Activated T-helper 1 cell treated with anti-CD3 and anti-CD28 coated beads, Interleukin-12 subunit alpha, Interleukin-12 subunit beta, Interleukin-2, Interleukin-4 antibody, amounts not matched to agents 30 ng/mL and 10 ng/mL and 1 ng/mL, durations not matched to agents 14 hours and 24 hours and 36 hours (primary cell): ENCODE data around the gene TMEM115. TPM values are rescaled to one million over a fixed set of nuclear protein-coding genes. Genes with fewer than 3 reads are reported as not detected.

Experiments
- DNase-seq: peaks from one replicate; pipeline ENCODE4 v3.0.0; 2021; ENCODE audit warnings: low spot score
- H3K27ac Mint-ChIP-seq: one replicate; pipeline ENCODE4 v1.8.0; 2021; ENCODE audit warnings: mild to moderate bottlenecking, mixed read lengths
- H3K27me3 Mint-ChIP-seq: one replicate; pipeline ENCODE4 v1.8.0; 2022; ENCODE audit warnings: mild to moderate bottlenecking, moderate library complexity, mixed read lengths; ENCODE audit not compliant: insufficient read depth
- H3K36me3 Mint-ChIP-seq: one replicate; pipeline ENCODE4 v1.8.0; 2021; ENCODE audit warnings: low read depth, mixed read lengths
- H3K4me1 Mint-ChIP-seq: one replicate; pipeline ENCODE4 v1.8.0; 2021; ENCODE audit warnings: low read depth, mixed read lengths
- H3K4me3 Mint-ChIP-seq: one replicate; pipeline ENCODE4 v1.8.0; 2021; ENCODE audit warnings: mild to moderate bottlenecking, moderate library complexity, mixed read lengths
- H3K9me3 Mint-ChIP-seq: one replicate; pipeline ENCODE4 v1.8.0; 2021; ENCODE audit warnings: mixed read lengths
- intact Hi-C: fragments of 100-400 bp; cut with micrococcal nuclease; formaldehyde crosslinking; loops from one replicate; pipeline ENCODE4 v1.15.1; 2024
- total RNA-seq: library from RNA; stranded (reverse); gene quantifications from 2 replicates; pipeline ENCODE4 v1.2.3, GENCODE V29; 2022

The TMEM115 gene
- total RNA-seq, 1 donor from 2014 or later = 25.4 TPM

- DNase-seq = no peak
- Mint-ChIP-seq H3K27me3 (no peaks in the 10 kb centered on the region), H3K4me3 (no peak overlapping the region), H3K27ac (peak overlapping the region; percentile 18), H3K36me3 (peaks cover 16% of the 10 kb centered on the region), H3K4me1 (peaks cover 39% of the 10 kb centered on the region), H3K9me3 (no peaks in the 10 kb centered on the region)
- intact Hi-C loops = no loop called here
These were observed 36.2 kb downstream of the TMEM115 start for GRCh38 chr3:50323092-50323600.

GRCh38 chr3:50322386-50323091 is 36.8 kb downstream of the TMEM115 start, which contains the start of gene HYAL2:
Gene HYAL2 (minus strand): TSS chr3:50322745. CDS start chr3:50320489, 2,256 bp downstream.
- no peak for DNase-seq
- Mint-ChIP-seq H3K27ac (peak within 1 kb of the TSS; percentile 83), H3K27me3 (no peaks in the 10 kb centered on the region), H3K4me1 (peaks cover 39% of the 10 kb centered on the region), H3K4me3 (peak within 1 kb of the TSS; percentile 79), H3K36me3 (peaks cover 17% of the 10 kb centered on the region), H3K9me3 (no peaks in the 10 kb centered on the region)
- intact Hi-C loops = no loop called here

- intact Hi-C loops = no loop called here
- Mint-ChIP-seq H3K4me3 (no peak overlapping the region), H3K9me3 (no peaks in the 10 kb centered on the region), H3K4me1 (peaks cover 36% of the 10 kb centered on the region), H3K27ac (peak overlapping the region; percentile 83), H3K27me3 (no peaks in the 10 kb centered on the region), H3K36me3 (peaks cover 17% of the 10 kb centered on the region)
- DNase-seq = no peak
These were observed 37.3 kb downstream of the TMEM115 start for GRCh38 chr3:50322115-50322385.

GRCh38 chr3:50321336-50322114 is 37.8 kb downstream of the TMEM115 start:
- no peaks in the 10 kb centered on the region for H3K27me3 Mint-ChIP-seq
- H3K4me1 Mint-ChIP-seq = peaks cover 35% of the 10 kb centered on the region
- peak overlapping the region; percentile 83 for H3K27ac Mint-ChIP-seq
- peaks cover 17% of the 10 kb centered on the region for H3K36me3 Mint-ChIP-seq
- no peaks in the 10 kb centered on the region for H3K9me3 Mint-ChIP-seq
- H3K4me3 Mint-ChIP-seq = peak overlapping the region; percentile 79
- DNase-seq = peak; percentile 81
- intact Hi-C loops = loop anchor here (1.0 kb wide), 5 partner anchors 16 to 129 kb away; partner anchors contain the start of genes HYAL3, IFRD2, NAA80 and TMEM115

GRCh38 chr3:50320853-50321335 is 38.4 kb downstream of the TMEM115 start:
- H3K27ac Mint-ChIP-seq = peak overlapping the region; percentile 72
- intact Hi-C loops = loop anchor here (1.0 kb wide), 6 partner anchors 7 to 129 kb away; partner anchors contain the start of genes HYAL3, IFRD2, NAA80 and TMEM115
- H3K4me1 Mint-ChIP-seq = peaks cover 35% of the 10 kb centered on the region

GRCh38 chr3:50319894-50320625 is 39.3 kb downstream of the TMEM115 start:
- H3K4me1 Mint-ChIP-seq = peaks cover 34% of the 10 kb centered on the region
- H3K27ac Mint-ChIP-seq = no peak overlapping the region
- DNase-seq = no peak
- H3K27me3 Mint-ChIP-seq = no peaks in the 10 kb centered on the region
- no peaks in the 10 kb centered on the region for H3K9me3 Mint-ChIP-seq
- H3K36me3 Mint-ChIP-seq = peaks cover 20% of the 10 kb centered on the region
- intact Hi-C loops = loop anchor here (1.0 kb wide), 1 partner anchor 8 kb away; the partner anchor contains the start of gene TUSC2
- H3K4me3 Mint-ChIP-seq = peak overlapping the region; percentile 93

More at GRCh38 chr3:50320853-50321335, 38.4 kb downstream of the TMEM115 start:
- Mint-ChIP-seq H3K9me3 (no peaks in the 10 kb centered on the region), H3K36me3 (peaks cover 20% of the 10 kb centered on the region), H3K4me3 (peak overlapping the region; percentile 93), H3K27me3 (no peaks in the 10 kb centered on the region)
- peak; percentile 70 for DNase-seq

GRCh38 chr3:50319181-50319893 is 40.0 kb downstream of the TMEM115 start:
- DNase-seq = no peak
- H3K4me3 Mint-ChIP-seq = peak overlapping the region; percentile 93
- no peaks in the 10 kb centered on the region for H3K9me3 Mint-ChIP-seq
- no peak overlapping the region for H3K27ac Mint-ChIP-seq
- H3K27me3 Mint-ChIP-seq = no peaks in the 10 kb centered on the region
- peaks cover 29% of the 10 kb centered on the region for H3K4me1 Mint-ChIP-seq
- intact Hi-C loops = no loop called here
- peaks cover 16% of the 10 kb centered on the region for H3K36me3 Mint-ChIP-seq

GRCh38 chr3:50318615-50319014 is 40.7 kb downstream of the TMEM115 start:
- Mint-ChIP-seq H3K9me3 (no peaks in the 10 kb centered on the region), H3K36me3 (peaks cover 19% of the 10 kb centered on the region), H3K4me1 (peaks cover 29% of the 10 kb centered on the region), H3K4me3 (peak overlapping the region; percentile 57), H3K27ac (no peak overlapping the region), H3K27me3 (no peaks in the 10 kb centered on the region)
- no peak for DNase-seq
- intact Hi-C loops = no loop called here

- Mint-ChIP-seq H3K36me3 (peaks cover 19% of the 10 kb centered on the region), H3K27me3 (no peaks in the 10 kb centered on the region), H3K4me1 (peaks cover 29% of the 10 kb centered on the region), H3K9me3 (no peaks in the 10 kb centered on the region), H3K4me3 (peak overlapping the region; percentile 57), H3K27ac (no peak overlapping the region)
- intact Hi-C loops = no loop called here
- DNase-seq = no peak
These were observed 41.2 kb downstream of the TMEM115 start for GRCh38 chr3:50318163-50318562.

- Mint-ChIP-seq H3K27me3 (no peaks in the 10 kb centered on the region), H3K36me3 (peaks cover 19% of the 10 kb centered on the region), H3K9me3 (no peaks in the 10 kb centered on the region), H3K27ac (no peak overlapping the region), H3K4me3 (no peak overlapping the region), H3K4me1 (peaks cover 29% of the 10 kb centered on the region)
- DNase-seq = no peak
- intact Hi-C loops = no loop called here
These were observed 42.0 kb downstream of the TMEM115 start for GRCh38 chr3:50317300-50317699.

GRCh38 chr3:50316657-50317242 is 42.6 kb downstream of the TMEM115 start:
- Mint-ChIP-seq H3K4me1 (peaks cover 29% of the 10 kb centered on the region), H3K9me3 (no peaks in the 10 kb centered on the region), H3K36me3 (peaks cover 19% of the 10 kb centered on the region), H3K4me3 (no peak overlapping the region), H3K27ac (no peak overlapping the region), H3K27me3 (no peaks in the 10 kb centered on the region)
- intact Hi-C loops = no loop called here
- DNase-seq = no peak

- Mint-ChIP-seq H3K9me3 (no peaks in the 10 kb centered on the region), H3K27ac (no peak overlapping the region), H3K36me3 (peaks cover 19% of the 10 kb centered on the region), H3K4me3 (no peak overlapping the region), H3K27me3 (no peaks in the 10 kb centered on the region), H3K4me1 (peaks cover 19% of the 10 kb centered on the region)
- intact Hi-C loops = no loop called here
- DNase-seq = no peak
These were observed 44.5 kb downstream of the TMEM115 start for GRCh38 chr3:50314816-50315215.
